Smooth muscle cell (in vitro differentiated cells): ENCODE results near the gene LRFN2. TPM values are rescaled to one million over a fixed set of nuclear protein-coding genes. Genes with fewer than 3 reads are reported as not detected.

ENCODE experiments used
- DNase-seq: peaks from one replicate; lab custom pipeline; 2025; ENCODE audit not compliant: unreplicated experiment; lab: John Stamatoyannopoulos, UW
- H2AFZ ChIP-seq: fragments of 200-600 bp; sonication (generic); 2 replicates; pipeline ENCODE4 v1.6.0; 2016; ENCODE audit warnings: antibody characterized with exemption, low read depth, mild to moderate bottlenecking
- H3F3A ChIP-seq: fragments of 200-600 bp; sonication (generic); 2 replicates; pipeline ENCODE4 v1.6.0; 2017; ENCODE audit warnings: antibody characterized with exemption, low read depth
- H3K27ac ChIP-seq: fragments of 200-600 bp; sonication (generic); 2 replicates; pipeline ENCODE4 v1.5.1; 2016; ENCODE audit warnings: low read depth, mild to moderate bottlenecking
- H3K27me3 ChIP-seq: fragments of 200-600 bp; sonication (generic); 2 replicates; pipeline ENCODE4 v1.6.1; 2016; ENCODE audit warnings: low read depth, mild to moderate bottlenecking
- H3K36me3 ChIP-seq: fragments of 200-600 bp; sonication (generic); 2 replicates; pipeline ENCODE4 v1.5.1; 2016; ENCODE audit warnings: low read depth
- H3K4me1 ChIP-seq: fragments of 200-600 bp; sonication (generic); 2 replicates; pipeline ENCODE4 v1.5.1; 2016; ENCODE audit warnings: low read depth
- H3K4me2 ChIP-seq: fragments of 200-600 bp; sonication (generic); 2 replicates; pipeline ENCODE4 v1.6.0; 2016; ENCODE audit warnings: mild to moderate bottlenecking
- H3K4me3 ChIP-seq: fragments of 200-600 bp; sonication (generic); 2 replicates; pipeline ENCODE4 v1.5.1; 2016; ENCODE audit warnings: mild to moderate bottlenecking
- H3K79me2 ChIP-seq: fragments of 200-600 bp; sonication (generic); 2 replicates; pipeline ENCODE4 v1.6.0; 2016; ENCODE audit warnings: low read depth, mild to moderate bottlenecking
- H3K9ac ChIP-seq: fragments of 200-600 bp; sonication (generic); 2 replicates; pipeline ENCODE4 v1.6.0; 2016; ENCODE audit warnings: low read depth
- H3K9me3 ChIP-seq: fragments of 200-600 bp; sonication (generic); replicated peaks from 2 replicates; pipeline ENCODE4 v1.5.1; 2016; ENCODE audit warnings: low read depth
- H4K20me1 ChIP-seq: fragments of 200-600 bp; sonication (generic); 2 replicates; pipeline ENCODE4 v1.6.0; 2016; ENCODE audit warnings: low read depth
- WGBS: methylation state at CpG from one replicate; pipeline ENCODE4 v1.1.7; 2016; ENCODE audit warnings: low lambda C conversion rate; 5-methylcytosine and 5-hydroxymethylcytosine counted together
- polyA plus RNA-seq: library from polyadenylated mRNA; unstranded; fragments of >200 nt; fragmentation: Nextera tagmentation; extraction: Ambion mirVana; gene quantifications from 2 replicates; pipeline ENCODE4 v1.2.1, GENCODE V29; 2016
- total RNA-seq: library from RNA; depleted of rRNA; stranded (reverse); fragments of >200 nt; gene quantifications from 2 replicates; pipeline ENCODE4 v1.2.3, GENCODE V29; 2014
- TF ChIP-seq, protein P1 (sequence below): fragments of 200-600 bp; sonication (generic); IDR thresholded peaks from 2 replicates; pipeline ENCODE4 v1.5.1; 2017; ENCODE audit warnings: borderline replicate concordance, mild to moderate bottlenecking, antibody characterized with exemption; ENCODE audit not compliant: insufficient read depth, poor library complexity, severe bottlenecking

The LRFN2 gene
- total and polyA plus RNA-seq, 2 experiments from 2014 or later = 0.04 to 0.57 TPM

DNA sequence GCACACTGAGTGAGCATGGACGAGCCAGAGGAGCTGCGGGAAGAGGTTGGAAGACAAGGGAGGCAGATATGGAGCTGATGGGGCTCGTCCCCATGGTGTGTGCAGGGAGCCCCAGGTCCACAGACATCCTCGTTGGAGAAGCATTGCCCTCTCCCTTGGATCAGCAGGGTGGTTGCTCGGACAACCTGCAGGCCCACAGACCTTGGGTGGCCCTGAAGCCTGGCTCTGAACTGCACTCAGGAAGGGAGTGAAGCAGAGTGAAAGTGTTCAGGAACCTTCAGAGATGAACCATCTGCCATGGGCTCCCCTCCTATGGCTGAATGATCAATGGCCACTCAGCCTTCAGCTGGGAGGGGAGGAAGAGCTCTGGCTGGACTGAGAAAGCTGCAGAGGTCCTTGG lies 43.3 kb upstream of the LRFN2 start:
- Histone ChIP-seq H3K27ac (no peak overlapping the region), H3K4me2 (no peak overlapping the region), H3K27me3 (no peaks in the 10 kb centered on the region), H3F3A (no peaks in the 10 kb centered on the region), H3K9ac (no peak overlapping the region), H3K4me1 (no peaks in the 10 kb centered on the region), H3K4me3 (no peak overlapping the region), H2AFZ (no peak overlapping the region), H3K79me2 (no peaks in the 10 kb centered on the region), H3K9me3 (no peaks in the 10 kb centered on the region), H3K36me3 (no peaks in the 10 kb centered on the region), H4K20me1 (no peaks in the 10 kb centered on the region)
- 88% methylated on average over 5 of the region's 5 CpGs for WGBS
- DNase-seq = no peak
- TF ChIP-seq, protein P1, sequence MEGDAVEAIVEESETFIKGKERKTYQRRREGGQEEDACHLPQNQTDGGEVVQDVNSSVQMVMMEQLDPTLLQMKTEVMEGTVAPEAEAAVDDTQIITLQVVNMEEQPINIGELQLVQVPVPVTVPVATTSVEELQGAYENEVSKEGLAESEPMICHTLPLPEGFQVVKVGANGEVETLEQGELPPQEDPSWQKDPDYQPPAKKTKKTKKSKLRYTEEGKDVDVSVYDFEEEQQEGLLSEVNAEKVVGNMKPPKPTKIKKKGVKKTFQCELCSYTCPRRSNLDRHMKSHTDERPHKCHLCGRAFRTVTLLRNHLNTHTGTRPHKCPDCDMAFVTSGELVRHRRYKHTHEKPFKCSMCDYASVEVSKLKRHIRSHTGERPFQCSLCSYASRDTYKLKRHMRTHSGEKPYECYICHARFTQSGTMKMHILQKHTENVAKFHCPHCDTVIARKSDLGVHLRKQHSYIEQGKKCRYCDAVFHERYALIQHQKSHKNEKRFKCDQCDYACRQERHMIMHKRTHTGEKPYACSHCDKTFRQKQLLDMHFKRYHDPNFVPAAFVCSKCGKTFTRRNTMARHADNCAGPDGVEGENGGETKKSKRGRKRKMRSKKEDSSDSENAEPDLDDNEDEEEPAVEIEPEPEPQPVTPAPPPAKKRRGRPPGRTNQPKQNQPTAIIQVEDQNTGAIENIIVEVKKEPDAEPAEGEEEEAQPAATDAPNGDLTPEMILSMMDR = no peak

DNA sequence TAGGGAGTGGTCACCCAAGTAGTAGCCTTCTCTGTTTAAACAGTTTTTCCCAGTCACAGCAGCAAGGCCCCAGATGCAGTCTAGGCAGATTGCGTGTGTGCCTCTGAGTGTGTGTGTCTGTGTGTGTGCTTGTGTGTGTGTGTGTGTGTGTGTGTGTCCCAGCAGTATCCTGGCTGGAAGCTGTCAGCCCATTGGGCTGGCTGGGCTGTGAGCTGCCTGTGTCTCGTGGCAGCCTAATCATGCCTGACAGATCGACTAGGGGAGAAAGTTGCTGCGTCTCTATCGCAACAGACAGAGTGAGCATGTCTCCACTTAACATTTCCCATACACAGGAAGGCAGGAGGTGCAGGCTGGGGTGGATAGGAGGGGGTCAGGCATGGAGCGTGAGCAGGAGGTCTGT lies 42.9 kb upstream of the LRFN2 start:
- Histone ChIP-seq H3K4me1 (no peaks in the 10 kb centered on the region), H3K79me2 (no peaks in the 10 kb centered on the region), H3K36me3 (no peaks in the 10 kb centered on the region), H2AFZ (no peak overlapping the region), H3F3A (no peaks in the 10 kb centered on the region), H3K4me2 (no peak overlapping the region), H3K27me3 (no peaks in the 10 kb centered on the region), H3K9me3 (no peaks in the 10 kb centered on the region), H3K4me3 (no peak overlapping the region), H3K27ac (no peak overlapping the region), H3K9ac (no peak overlapping the region), H4K20me1 (no peaks in the 10 kb centered on the region)
- no peak for DNase-seq
- 70% methylated on average over 6 of the region's 6 CpGs for WGBS
- TF ChIP-seq, protein P1 = no peak

DNA sequence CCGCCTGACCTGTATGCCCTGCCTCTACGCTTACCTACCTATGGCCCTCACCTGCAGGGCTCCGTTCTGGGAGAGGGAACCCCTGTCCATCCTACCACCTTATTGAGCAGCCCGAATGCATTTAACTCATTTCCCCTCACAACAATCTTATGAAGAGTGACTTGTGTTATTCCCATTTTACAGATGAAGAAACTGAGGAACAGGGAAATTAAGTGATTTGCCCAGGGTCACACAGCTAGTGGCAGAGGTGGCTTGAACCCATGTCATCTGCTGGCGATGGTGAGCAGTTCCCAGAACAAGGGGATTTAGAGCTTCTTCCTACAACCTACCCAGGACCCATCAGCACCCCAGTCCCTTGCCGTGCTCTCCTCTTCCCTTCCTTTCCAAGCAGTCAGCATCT lies 42.3 kb upstream of the LRFN2 start:
- H3K79me2 ChIP-seq = no peaks in the 10 kb centered on the region
- 87% methylated on average over 6 of the region's 6 CpGs for WGBS
- H3K9me3 ChIP-seq = no peaks in the 10 kb centered on the region
- H3K4me1 ChIP-seq = no peaks in the 10 kb centered on the region
- H3K4me3 ChIP-seq = no peak overlapping the region
- no peaks in the 10 kb centered on the region for H3K36me3 ChIP-seq
- no peaks in the 10 kb centered on the region for H3K27me3 ChIP-seq
- H3K9ac ChIP-seq = no peak overlapping the region
- no peak overlapping the region for H3K4me2 ChIP-seq
- H2AFZ ChIP-seq = no peak overlapping the region
- no peaks in the 10 kb centered on the region for H3F3A ChIP-seq
- TF ChIP-seq, protein P1 = no peak
- H3K27ac ChIP-seq = no peak overlapping the region
- no peak for DNase-seq
- no peaks in the 10 kb centered on the region for H4K20me1 ChIP-seq

DNA sequence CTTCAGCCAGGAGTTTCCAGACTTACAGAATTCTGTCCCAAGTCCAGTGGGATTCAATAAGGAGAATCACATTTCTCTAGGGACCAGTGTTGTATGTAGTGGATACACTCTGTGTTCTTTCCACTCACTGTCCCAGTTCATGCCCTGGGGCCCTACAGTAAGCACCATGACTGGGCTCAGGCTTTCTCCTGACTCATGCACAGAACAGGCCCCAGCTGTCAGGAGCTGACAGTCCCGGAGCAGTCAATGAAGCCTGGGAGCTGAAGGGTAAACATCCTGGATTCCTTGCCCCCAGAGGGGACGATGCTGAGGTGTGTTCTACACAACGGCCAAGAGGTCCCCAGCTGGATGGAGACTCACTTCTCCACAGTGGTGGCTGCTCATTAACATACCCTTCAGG lies 40.2 kb upstream of the LRFN2 start:
- H2AFZ ChIP-seq = no peak overlapping the region
- no peaks in the 10 kb centered on the region for H3K27me3 ChIP-seq
- no peaks in the 10 kb centered on the region for H4K20me1 ChIP-seq
- TF ChIP-seq, protein P1 = no peak
- 50% methylated on average over 3 of the region's 3 CpGs for WGBS
- H3K4me3 ChIP-seq = no peak overlapping the region
- no peaks in the 10 kb centered on the region for H3K79me2 ChIP-seq
- DNase-seq = no peak
- H3K4me1 ChIP-seq = no peaks in the 10 kb centered on the region
- H3K9me3 ChIP-seq = no peaks in the 10 kb centered on the region
- no peaks in the 10 kb centered on the region for H3K36me3 ChIP-seq
- no peak overlapping the region for H3K4me2 ChIP-seq
- no peak overlapping the region for H3K9ac ChIP-seq
- H3F3A ChIP-seq = no peaks in the 10 kb centered on the region
- no peak overlapping the region for H3K27ac ChIP-seq
